ENCODE measurements around the gene RREB1. TPM values are rescaled to one million over a fixed set of nuclear protein-coding genes. Genes with fewer than 3 reads are reported as not detected.

The RREB1 gene
- total and polyA plus RNA-seq, 2 donors (not counting 3 experiments of a cell fraction or from before 2014, with no cell fraction given): 3.7 to 33.0 TPM

GRCh38 chr6:7189101-7189758, 81.5 kb downstream of the RREB1 start:
- Histone ChIP-seq H3K27me3 (ENCODE audit: control insufficient read depth in 2 of 2, insufficient read depth in 2 of 2, low read length in 2 of 2) (no peaks in the 10 kb centered on the region), H3K79me2 (ENCODE audit: control insufficient read depth, insufficient read depth, low read length) (no peaks in the 10 kb centered on the region), H3K4me3 (replicated peaks in 1 of 3; ENCODE audit: insufficient read depth in 1 of 3, low read depth in 1 of 3, low read length in 3 of 3) (no peak overlapping the region), H3K27ac (ENCODE audit: insufficient read depth, low read depth, low read length) (no peak overlapping the region), H3K9me1 (replicated peaks; ENCODE audit: control insufficient read depth, extremely low read depth, insufficient read depth, low read length) (no peaks in the 10 kb centered on the region), H3K4me2 (ENCODE audit: insufficient read depth, low read length) (no peak overlapping the region), H4K20me1 (replicated peaks; ENCODE audit: control insufficient read depth, extremely low read depth, insufficient read depth, low read length) (no peaks in the 10 kb centered on the region), H3K9me3 (replicated peaks; ENCODE audit: control insufficient read depth, insufficient read depth, low read length) (no peaks in the 10 kb centered on the region), H3K4me1 (ENCODE audit: control insufficient read depth, extremely low read depth, insufficient read depth, low read length) (no peaks in the 10 kb centered on the region), H3K36me3 (ENCODE audit: control insufficient read depth in 2 of 2, extremely low read depth in 1 of 2, insufficient read depth in 2 of 2, low read length in 2 of 2) (peaks cover 5 to 8% of the 10 kb centered on the region in 2 experiments), H3K9ac (replicated peaks; ENCODE audit: extremely low read depth, insufficient read depth, low read length) (no peak overlapping the region), H2AFZ (ENCODE audit: low read depth, low read length) (no peak overlapping the region)
- dilution Hi-C loops (cut with MboI; ENCODE audit: extremely low pct_ligation_motif_present, low sequenced_read_pairs) (no loop called here), intact Hi-C loops (cut with micrococcal nuclease) (no loop called here)
- no peak for TF ChIP-seq POLR2AphosphoS5 (IDR thresholded peaks at IDR 0.05; ENCODE audit: insufficient read depth, low read depth, low read length)
- TF ChIP-seq EZH2 (IDR thresholded peaks at IDR 0.05; ENCODE audit: borderline replicate concordance, low read depth, low read length, severe bottlenecking): no peak
- no peak for TF ChIP-seq CTCF (IDR thresholded peaks at IDR 0.05; ENCODE audit: extremely low read depth in 1 of 2, insufficient read depth in 1 of 2, low read depth in 1 of 2, low read length in 2 of 2)
- TF ChIP-seq, protein P1, sequence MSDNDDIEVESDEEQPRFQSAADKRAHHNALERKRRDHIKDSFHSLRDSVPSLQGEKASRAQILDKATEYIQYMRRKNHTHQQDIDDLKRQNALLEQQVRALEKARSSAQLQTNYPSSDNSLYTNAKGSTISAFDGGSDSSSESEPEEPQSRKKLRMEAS (IDR thresholded peaks at IDR 0.05; ENCODE audit: insufficient read depth, insufficient read length): no peak
- TF ChIP-seq JUN (IDR thresholded peaks at IDR 0.05; ENCODE audit: borderline replicate concordance, insufficient read depth, insufficient read length, low read depth): no peak
- no peak for TF ChIP-seq MYC (IDR thresholded peaks at IDR 0.05; ENCODE audit: low read depth, low read length)
- no peak for TF ChIP-seq FOS (IDR thresholded peaks at IDR 0.05; ENCODE audit: borderline replicate concordance, insufficient read depth, low read length)
- no peak for TF ChIP-seq GATA2 (IDR thresholded peaks at IDR 0.05; ENCODE audit: insufficient read depth, insufficient read length, low read depth, low read length)
- no peak for TF ChIP-seq POLR2A (IDR thresholded peaks at IDR 0.05; ENCODE audit: low read depth, low read length)
- ChIA-PET POLR2A (no interaction called here), CTCF (interaction anchor here (0.9 kb wide), 1 partner anchor 51 kb away, joined by 3 read pairs; no protein-coding TSS in a partner anchor)
- BruUV-seq (replicated peaks): no TSS peak
- FAIRE-seq (no peak), DNase-seq (ENCODE audit: low read depth, low spot score) (no peak)

Data from endothelial cell of umbilical vein (primary cell).